Measurements from ENCODE around the gene TAS2R13.

The TAS2R13 gene

GRCh38 chr12:10940389-10940788 lies 31.0 kb upstream of the TAS2R13 start:
- DNase-seq (ENCODE audit: extremely low read depth, low read depth), result no peak
- TF ChIP-seq, protein P1, sequence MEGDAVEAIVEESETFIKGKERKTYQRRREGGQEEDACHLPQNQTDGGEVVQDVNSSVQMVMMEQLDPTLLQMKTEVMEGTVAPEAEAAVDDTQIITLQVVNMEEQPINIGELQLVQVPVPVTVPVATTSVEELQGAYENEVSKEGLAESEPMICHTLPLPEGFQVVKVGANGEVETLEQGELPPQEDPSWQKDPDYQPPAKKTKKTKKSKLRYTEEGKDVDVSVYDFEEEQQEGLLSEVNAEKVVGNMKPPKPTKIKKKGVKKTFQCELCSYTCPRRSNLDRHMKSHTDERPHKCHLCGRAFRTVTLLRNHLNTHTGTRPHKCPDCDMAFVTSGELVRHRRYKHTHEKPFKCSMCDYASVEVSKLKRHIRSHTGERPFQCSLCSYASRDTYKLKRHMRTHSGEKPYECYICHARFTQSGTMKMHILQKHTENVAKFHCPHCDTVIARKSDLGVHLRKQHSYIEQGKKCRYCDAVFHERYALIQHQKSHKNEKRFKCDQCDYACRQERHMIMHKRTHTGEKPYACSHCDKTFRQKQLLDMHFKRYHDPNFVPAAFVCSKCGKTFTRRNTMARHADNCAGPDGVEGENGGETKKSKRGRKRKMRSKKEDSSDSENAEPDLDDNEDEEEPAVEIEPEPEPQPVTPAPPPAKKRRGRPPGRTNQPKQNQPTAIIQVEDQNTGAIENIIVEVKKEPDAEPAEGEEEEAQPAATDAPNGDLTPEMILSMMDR (IDR thresholded peaks at IDR 0.05; ENCODE audit: low read depth, low read length), result no peak

DNA sequence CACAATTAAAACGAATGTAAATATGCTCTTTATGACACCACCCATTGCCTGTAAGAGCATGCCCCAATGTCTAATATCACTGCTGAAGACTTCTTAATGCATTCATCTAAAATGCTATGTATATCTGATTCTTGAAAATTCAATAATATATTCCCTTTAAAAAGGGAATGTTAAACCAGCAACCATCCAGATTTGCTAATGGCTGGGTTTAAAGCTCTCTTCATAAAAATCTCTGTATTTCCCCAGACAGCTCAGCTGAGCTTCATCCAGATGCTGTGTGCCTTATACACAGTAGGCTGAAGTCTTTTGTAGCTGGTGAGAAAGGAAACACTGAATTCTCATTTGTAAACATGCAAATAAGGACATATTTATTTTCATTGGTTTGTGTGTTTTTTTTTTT lies 29.8 kb upstream of the TAS2R13 start, which contains the start of gene TAS2R14:
TAS2R14 (minus strand) TSS at position 101 of the 400 bp plus-strand sequence; CDS start at position 45, 56 bp downstream.
- DNase-seq (ENCODE audit: extremely low read depth, low read depth), result no peak
- TF ChIP-seq, protein P1 (IDR thresholded peaks at IDR 0.05; ENCODE audit: low read depth, low read length), result no peak

DNA sequence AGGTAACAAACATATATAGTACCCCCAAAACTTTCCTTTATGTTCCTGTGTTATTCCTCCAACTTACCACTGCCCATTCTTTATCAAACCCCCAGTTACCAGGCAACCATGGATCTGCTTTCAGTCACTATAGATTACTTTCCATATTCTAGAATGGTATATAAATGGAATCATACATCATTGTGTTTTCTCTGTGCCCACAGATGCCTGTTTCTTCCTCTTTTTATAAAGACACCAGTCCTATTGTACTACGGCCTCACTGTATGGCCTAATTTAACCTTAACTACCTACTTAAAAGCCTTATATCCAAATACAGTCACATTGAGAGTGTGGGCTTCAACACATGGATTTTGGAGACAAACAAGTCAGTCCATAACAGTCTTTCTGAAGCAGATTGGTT lies 27.1 kb upstream of the TAS2R13 start:
- TF ChIP-seq, protein P1 (IDR thresholded peaks at IDR 0.05; ENCODE audit: low read depth, low read length), result no peak
- no peak for DNase-seq (ENCODE audit: extremely low read depth, low read depth)

DNA sequence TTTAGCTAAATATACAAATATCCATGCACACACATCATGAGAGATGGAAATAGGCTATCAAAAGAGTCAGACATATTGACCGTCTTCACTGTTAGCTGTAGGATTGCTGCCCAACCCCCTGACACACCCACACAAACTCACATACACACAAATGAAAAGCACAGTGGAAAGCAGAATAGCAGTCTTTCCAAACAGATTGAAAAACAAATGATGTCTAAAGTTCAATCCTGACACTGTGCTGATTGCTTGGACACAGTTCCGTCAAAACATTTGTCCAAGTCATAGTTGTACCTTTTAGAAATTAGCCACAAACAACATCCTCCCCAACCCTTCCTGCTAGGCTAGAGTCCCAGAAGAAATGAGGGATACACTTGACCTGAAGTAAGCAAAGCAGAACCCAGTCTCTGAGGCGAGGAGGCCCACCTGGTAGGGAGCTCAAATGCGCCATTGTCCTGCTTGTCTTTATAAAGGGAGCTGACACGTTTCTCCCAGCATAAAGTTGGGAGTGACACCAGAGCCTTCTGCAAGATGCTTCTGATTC lies 19.5 kb upstream of the TAS2R13 start, which contains the start of gene PRH2:
PRH2 (plus strand) TSS at position 491 of the 541 bp plus-strand sequence; CDS start at position 529, 38 bp downstream.
- TF ChIP-seq, protein P1 (IDR thresholded peaks at IDR 0.05; ENCODE audit: low read depth, low read length), result no peak
- no peak for DNase-seq (ENCODE audit: extremely low read depth, low read depth)

GRCh38 chr12:10926269-10926668 lies 16.9 kb upstream of the TAS2R13 start:
- TF ChIP-seq, protein P1 (IDR thresholded peaks at IDR 0.05; ENCODE audit: low read depth, low read length), result no peak
- DNase-seq (ENCODE audit: extremely low read depth, low read depth), result no peak

GRCh38 chr12:10919809-10920208 lies 10.4 kb upstream of the TAS2R13 start:
- TF ChIP-seq, protein P1 (IDR thresholded peaks at IDR 0.05; ENCODE audit: low read depth, low read length), result no peak
- no peak for DNase-seq (ENCODE audit: extremely low read depth, low read depth)

GRCh38 chr12:10910380-10910779 lies 1.0 kb upstream of the TAS2R13 start:
- no peak for DNase-seq (ENCODE audit: extremely low read depth, low read depth)
- TF ChIP-seq, protein P1 (IDR thresholded peaks at IDR 0.05; ENCODE audit: low read depth, low read length), result no peak

Data from AG09319 (cell line).